NCI-H2107 (cell line): ENCODE data around the gene JAG1.

Experiments used
- DNase-seq: peaks from one replicate; lab custom pipeline; 2025; lab: John Stamatoyannopoulos, UW

The JAG1 gene

GRCh38 chr20:10699489-10699888, 25.7 kb upstream of the JAG1 start:
- DNase-seq = no peak

- no peak for DNase-seq
Measured at GRCh38 chr20:10696650-10697049, 22.9 kb upstream of the JAG1 start.

GRCh38 chr20:10689385-10689784, 15.6 kb upstream of the JAG1 start:
- no peak for DNase-seq

- no peak for DNase-seq
Measured at GRCh38 chr20:10687895-10688294, 14.1 kb upstream of the JAG1 start.

- DNase-seq = no peak
Measured at GRCh38 chr20:10686356-10687133, 12.7 kb upstream of the JAG1 start.

- no peak for DNase-seq
Measured at GRCh38 chr20:10683537-10683936, 9.7 kb upstream of the JAG1 start.

- DNase-seq = no peak
Measured at GRCh38 chr20:10682939-10683338, 9.1 kb upstream of the JAG1 start.

- DNase-seq = no peak
Measured at GRCh38 chr20:10681494-10681893, 7.7 kb upstream of the JAG1 start.

GRCh38 chr20:10680571-10680970, 6.8 kb upstream of the JAG1 start:
- no peak for DNase-seq

- DNase-seq = no peak
Measured at GRCh38 chr20:10679269-10679668, 5.5 kb upstream of the JAG1 start.

- DNase-seq = no peak
Measured at GRCh38 chr20:10676518-10676917, 2.7 kb upstream of the JAG1 start.

- DNase-seq = no peak
Measured at GRCh38 chr20:10675450-10675848, 1.6 kb upstream of the JAG1 start.

GRCh38 chr20:10674684-10675449, 1.1 kb upstream of the JAG1 start:
- DNase-seq = no peak

GRCh38 chr20:10673176-10673841, 490 bp downstream of the JAG1 start:
- no peak for DNase-seq

- DNase-seq = no peak
Measured at GRCh38 chr20:10672624-10673127, 1.1 kb downstream of the JAG1 start.

GRCh38 chr20:10671919-10672623, 1.7 kb downstream of the JAG1 start:
- no peak for DNase-seq

GRCh38 chr20:10671221-10671918, 2.4 kb downstream of the JAG1 start:
- DNase-seq = no peak

- no peak for DNase-seq
Measured at GRCh38 chr20:10670501-10671220, 3.1 kb downstream of the JAG1 start.

GRCh38 chr20:10669843-10670446, 3.9 kb downstream of the JAG1 start:
- DNase-seq = no peak

- DNase-seq = no peak
Measured at GRCh38 chr20:10668677-10669368, 5.0 kb downstream of the JAG1 start.
